NCI-H748 (cell line): ENCODE data around the gene DUSP3.
"Not testable (repeated sequence)": the region's sequence is repeated elsewhere in the genome, so short reads cannot be mapped to it uniquely, and the experiment has no call there.

Experiments used
- DNase-seq: peaks from one replicate; lab custom pipeline; 2025; ENCODE audit not compliant: unreplicated experiment; lab: John Stamatoyannopoulos, UW

DUSP3 gene

GRCh38 chr17:43801844-43802243, 23.1 kb upstream of the DUSP3 start:
- DNase-seq: no peak

- no peak for DNase-seq
Measured at GRCh38 chr17:43800736-43801135, 22.0 kb upstream of the DUSP3 start.

GRCh38 chr17:43799047-43799446, 20.3 kb upstream of the DUSP3 start:
- no peak for DNase-seq

GRCh38 chr17:43798024-43798423, 19.2 kb upstream of the DUSP3 start:
- peak; percentile 28 for DNase-seq

GRCh38 chr17:43792668-43793067, 13.9 kb upstream of the DUSP3 start:
- DNase-seq: not testable (repeated sequence)

GRCh38 chr17:43791589-43791988, 12.8 kb upstream of the DUSP3 start:
- peak; percentile 53 for DNase-seq

GRCh38 chr17:43790311-43790940, 11.6 kb upstream of the DUSP3 start:
- DNase-seq: peak; percentile 55

GRCh38 chr17:43789482-43789881, 10.7 kb upstream of the DUSP3 start:
- no peak for DNase-seq

- DNase-seq: no peak
Measured at GRCh38 chr17:43788540-43788939, 9.8 kb upstream of the DUSP3 start.

GRCh38 chr17:43787728-43788127, 9.0 kb upstream of the DUSP3 start:
- no peak for DNase-seq

- no peak for DNase-seq
Measured at GRCh38 chr17:43784628-43785101, 5.9 kb upstream of the DUSP3 start.

GRCh38 chr17:43784068-43784467, 5.3 kb upstream of the DUSP3 start:
- no peak for DNase-seq

- DNase-seq: no peak
Measured at GRCh38 chr17:43782913-43783680, 4.3 kb upstream of the DUSP3 start.

- no peak for DNase-seq
Measured at GRCh38 chr17:43780135-43780534, 1.4 kb upstream of the DUSP3 start, which contains the start of gene CFAP97D1. Gene CFAP97D1, plus strand, starts transcription at chr17:43780435. Its CDS starts 28 bp downstream, at chr17:43780463.

GRCh38 chr17:43779145-43780125, 658 bp upstream of the DUSP3 start:
- peak; percentile 72 for DNase-seq

GRCh38 chr17:43774304-43775250, 4.2 kb downstream of the DUSP3 start:
- no peak for DNase-seq

- DNase-seq: no peak
Measured at GRCh38 chr17:43772877-43773648, 5.7 kb downstream of the DUSP3 start.

GRCh38 chr17:43771463-43771862, 7.3 kb downstream of the DUSP3 start:
- DNase-seq: no peak

GRCh38 chr17:43770957-43771356, 7.8 kb downstream of the DUSP3 start:
- DNase-seq: no peak
